ENCODE results near the gene RILPL1.

GRCh38 chr12:123449856-123450255, 83.7 kb downstream of the RILPL1 start:
- TF ChIP-seq REST (IDR thresholded peaks at IDR 0.05; ENCODE audit: insufficient read depth in 1 of 2, low read depth in 2 of 2, low read length in 2 of 2), result no peak
- TF ChIP-seq TAF1 (IDR thresholded peaks at IDR 0.05; ENCODE audit: borderline replicate concordance, insufficient read depth, low read length), result no peak
